HEK293T (cell line): ENCODE data around the gene CRIP1.

Experiments used
- ARNT ChIP-seq: fragments of 450-650 bp; IDR thresholded peaks from 2 replicates; pipeline ENCODE4 v1.6.1; 2017; ENCODE audit warnings: mild to moderate bottlenecking
- BHLHE40 ChIP-seq: fragments of 450-650 bp; IDR thresholded peaks from 2 replicates; pipeline ENCODE4 v1.6.1; 2016; ENCODE audit warnings: mild to moderate bottlenecking, moderate library complexity, borderline replicate concordance
- CTBP1 ChIP-seq: fragments of 450-650 bp; IDR thresholded peaks from 2 replicates; pipeline ENCODE4 v1.6.1; 2016; ENCODE audit warnings: borderline replicate concordance
- FOXA1 ChIP-seq: fragments of 450-650 bp; IDR thresholded peaks from 2 replicates; pipeline ENCODE4 v1.6.1; 2016; ENCODE audit warnings: mild to moderate bottlenecking
- FOXK2 ChIP-seq: fragments of 450-650 bp; IDR thresholded peaks from 2 replicates; pipeline ENCODE4 v1.6.1; 2016; ENCODE audit warnings: mild to moderate bottlenecking
- FOXM1 ChIP-seq: fragments of 450-650 bp; IDR thresholded peaks from 2 replicates; pipeline ENCODE4 v1.6.1; 2017; ENCODE audit warnings: mild to moderate bottlenecking, borderline replicate concordance
- HDGF ChIP-seq: fragments of 450-650 bp; IDR thresholded peaks from 2 replicates; pipeline ENCODE4 v1.6.1; 2017; ENCODE audit warnings: antibody characterized with exemption, borderline replicate concordance
- SP1 ChIP-seq: fragments of 450-650 bp; IDR thresholded peaks from 2 replicates; pipeline ENCODE4 v1.6.1; 2017

GRCh38 chr14:105508601-105509000, 21.9 kb downstream of the CRIP1 start:
- TF ChIP-seq BHLHE40: no peak
- TF ChIP-seq SP1: no peak
- TF ChIP-seq HDGF: no peak
- TF ChIP-seq FOXM1: no peak
- TF ChIP-seq FOXK2: no peak
- no peak for TF ChIP-seq FOXA1
- TF ChIP-seq ARNT: no peak
- no peak for TF ChIP-seq CTBP1
